Measurements from ENCODE around the gene SUCLG2. TPM values are rescaled to one million over a fixed set of nuclear protein-coding genes. Genes with fewer than 3 reads are reported as not detected.

SUCLG2 gene
- total RNA-seq, 1 experiment from 2014 or later = 38.5 TPM

DNA sequence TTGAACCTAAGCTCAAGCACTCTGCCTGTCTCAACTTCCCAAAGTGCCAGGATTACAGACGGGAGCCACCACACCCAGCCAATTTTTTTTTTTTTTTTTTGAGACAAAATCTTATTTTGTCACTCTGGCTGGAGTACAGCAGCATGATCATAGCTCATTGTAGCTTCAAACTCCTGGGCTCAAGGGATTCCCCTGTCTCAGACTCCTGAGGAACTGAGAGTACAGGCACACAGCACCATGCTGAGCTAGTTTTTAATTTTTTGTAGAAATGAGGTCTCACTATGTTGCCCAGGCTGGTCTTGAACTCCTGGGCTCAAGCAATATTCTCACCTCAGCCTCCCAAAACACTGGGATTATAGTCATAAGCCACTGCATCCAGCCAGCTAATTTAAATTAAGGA lies 36.8 kb upstream of the SUCLG2 start:
- Histone ChIP-seq H4K20me1 (ENCODE audit: control insufficient read depth, insufficient read depth, insufficient read length) (no peaks in the 10 kb centered on the region), H3K18ac (ENCODE audit: insufficient read length, low read depth, low read length) (no peak overlapping the region), H4K5ac (ENCODE audit: insufficient read length, low read depth, low read length) (no peak overlapping the region), H2BK15ac (ENCODE audit: low read depth, low read length) (no peak overlapping the region), H3K27me3 (ENCODE audit: insufficient read depth, low read length) (no peaks in the 10 kb centered on the region), H4K91ac (ENCODE audit: insufficient read length, low read depth, low read length) (no peak overlapping the region), H2BK12ac (ENCODE audit: insufficient read length, low read depth, low read length) (no peak overlapping the region), H3K23ac (ENCODE audit: insufficient read length, low read depth, low read length) (no peak overlapping the region), H2AK5ac (ENCODE audit: insufficient read length, low read length) (no peak overlapping the region), H4K8ac (replicated peaks; ENCODE audit: insufficient read length, low read depth, low read length) (no peak overlapping the region), H3K4me1 (ENCODE audit: insufficient read depth, low read length) (no peaks in the 10 kb centered on the region; the same call in 1 of the 2 replicates), H3K23me2 (ENCODE audit: insufficient read length, low read depth, low read length, poor library complexity, severe bottlenecking) (no peaks in the 10 kb centered on the region), H2AFZ (ENCODE audit: low read length) (no peak overlapping the region), H3K27ac (ENCODE audit: insufficient read length, low read depth, low read length) (no peak overlapping the region), H3K79me2 (ENCODE audit: insufficient read depth, low read length) (no peaks in the 10 kb centered on the region), H2BK20ac (ENCODE audit: low read depth, low read length, poor library complexity, severe bottlenecking) (no peak overlapping the region), H3K56ac (ENCODE audit: insufficient read length, low read depth, low read length) (no peak overlapping the region), H3K79me1 (ENCODE audit: insufficient read depth, low read depth, low read length, poor library complexity, severe bottlenecking) (no peaks in the 10 kb centered on the region), H3K4me2 (ENCODE audit: insufficient read depth, insufficient read length, low read length) (no peak overlapping the region), H3K9ac (ENCODE audit: extremely low read depth, insufficient read length, low read length) (no peak overlapping the region), H2BK120ac (ENCODE audit: low read depth, low read length, poor library complexity, severe bottlenecking) (no peak overlapping the region), H2BK5ac (ENCODE audit: insufficient read length, low read length) (no peak overlapping the region), H3K4ac (ENCODE audit: low read depth, low read length) (no peak overlapping the region), H3T11ph (ENCODE audit: low read length) (no peak overlapping the region), H3K14ac (ENCODE audit: insufficient read depth, low read length) (no peak overlapping the region), H3K9me3 (ENCODE audit: control insufficient read depth, low read depth, low read length) (no peaks in the 10 kb centered on the region)
- H3K27me3 Mint-ChIP-seq (ENCODE audit: low read depth) = 0 out of 2 replicates have a peak, but pooled peaks cover 1% of the 10 kb centered on the region
- H3K4me1 Mint-ChIP-seq = peaks cover 9 to 13% of the 10 kb centered on the region in 2 experiments
- no peak overlapping the region for H3K27ac Mint-ChIP-seq
- no peak for DNase-seq
- WGBS (ENCODE audit: extremely low coverage, insufficient read length, low lambda C conversion rate) = no CpG with 5 or more reads among the region's 1 CpG
- H3K9me3 Mint-ChIP-seq = peaks cover 6% of the 10 kb centered on the region in 2 experiments
- H3K4me3 Mint-ChIP-seq = no peak overlapping the region
- H3K36me3 Mint-ChIP-seq (ENCODE audit: insufficient read depth in 1 of 3, low read depth in 3 of 3) = peaks cover 5 to 12% (median 6%) of the 10 kb centered on the region in 3 experiments; a peak in 5 of 7 replicates
- TF ChIP-seq, protein P1, sequence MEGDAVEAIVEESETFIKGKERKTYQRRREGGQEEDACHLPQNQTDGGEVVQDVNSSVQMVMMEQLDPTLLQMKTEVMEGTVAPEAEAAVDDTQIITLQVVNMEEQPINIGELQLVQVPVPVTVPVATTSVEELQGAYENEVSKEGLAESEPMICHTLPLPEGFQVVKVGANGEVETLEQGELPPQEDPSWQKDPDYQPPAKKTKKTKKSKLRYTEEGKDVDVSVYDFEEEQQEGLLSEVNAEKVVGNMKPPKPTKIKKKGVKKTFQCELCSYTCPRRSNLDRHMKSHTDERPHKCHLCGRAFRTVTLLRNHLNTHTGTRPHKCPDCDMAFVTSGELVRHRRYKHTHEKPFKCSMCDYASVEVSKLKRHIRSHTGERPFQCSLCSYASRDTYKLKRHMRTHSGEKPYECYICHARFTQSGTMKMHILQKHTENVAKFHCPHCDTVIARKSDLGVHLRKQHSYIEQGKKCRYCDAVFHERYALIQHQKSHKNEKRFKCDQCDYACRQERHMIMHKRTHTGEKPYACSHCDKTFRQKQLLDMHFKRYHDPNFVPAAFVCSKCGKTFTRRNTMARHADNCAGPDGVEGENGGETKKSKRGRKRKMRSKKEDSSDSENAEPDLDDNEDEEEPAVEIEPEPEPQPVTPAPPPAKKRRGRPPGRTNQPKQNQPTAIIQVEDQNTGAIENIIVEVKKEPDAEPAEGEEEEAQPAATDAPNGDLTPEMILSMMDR (conservative IDR thresholded peaks at IDR 0.05) = no peak

Measured in H9 (cell line).